ENCODE results near the gene MYEF2.

GRCh38 chr15:48132874-48133273, 45.2 kb downstream of the MYEF2 start:
- TF ChIP-seq POLR2AphosphoS5 (IDR thresholded peaks at IDR 0.05) (no peak), POLR2A (IDR thresholded peaks at IDR 0.05) (no peak)
- TF ChIP-seq, protein P1, sequence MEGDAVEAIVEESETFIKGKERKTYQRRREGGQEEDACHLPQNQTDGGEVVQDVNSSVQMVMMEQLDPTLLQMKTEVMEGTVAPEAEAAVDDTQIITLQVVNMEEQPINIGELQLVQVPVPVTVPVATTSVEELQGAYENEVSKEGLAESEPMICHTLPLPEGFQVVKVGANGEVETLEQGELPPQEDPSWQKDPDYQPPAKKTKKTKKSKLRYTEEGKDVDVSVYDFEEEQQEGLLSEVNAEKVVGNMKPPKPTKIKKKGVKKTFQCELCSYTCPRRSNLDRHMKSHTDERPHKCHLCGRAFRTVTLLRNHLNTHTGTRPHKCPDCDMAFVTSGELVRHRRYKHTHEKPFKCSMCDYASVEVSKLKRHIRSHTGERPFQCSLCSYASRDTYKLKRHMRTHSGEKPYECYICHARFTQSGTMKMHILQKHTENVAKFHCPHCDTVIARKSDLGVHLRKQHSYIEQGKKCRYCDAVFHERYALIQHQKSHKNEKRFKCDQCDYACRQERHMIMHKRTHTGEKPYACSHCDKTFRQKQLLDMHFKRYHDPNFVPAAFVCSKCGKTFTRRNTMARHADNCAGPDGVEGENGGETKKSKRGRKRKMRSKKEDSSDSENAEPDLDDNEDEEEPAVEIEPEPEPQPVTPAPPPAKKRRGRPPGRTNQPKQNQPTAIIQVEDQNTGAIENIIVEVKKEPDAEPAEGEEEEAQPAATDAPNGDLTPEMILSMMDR (IDR thresholded peaks at IDR 0.05), result no peak
